GM19099 (cell line): Measurements from ENCODE around the gene RCCD1.

Source experiments
- POLR2A ChIP-seq: IDR thresholded peaks from 3 replicates; pipeline ENCODE4 v1.6.1; 2011; ENCODE audit warnings: low read depth; ENCODE audit not compliant: insufficient read length; ENCODE audit errors: extremely low read depth

Gene RCCD1, protein sequence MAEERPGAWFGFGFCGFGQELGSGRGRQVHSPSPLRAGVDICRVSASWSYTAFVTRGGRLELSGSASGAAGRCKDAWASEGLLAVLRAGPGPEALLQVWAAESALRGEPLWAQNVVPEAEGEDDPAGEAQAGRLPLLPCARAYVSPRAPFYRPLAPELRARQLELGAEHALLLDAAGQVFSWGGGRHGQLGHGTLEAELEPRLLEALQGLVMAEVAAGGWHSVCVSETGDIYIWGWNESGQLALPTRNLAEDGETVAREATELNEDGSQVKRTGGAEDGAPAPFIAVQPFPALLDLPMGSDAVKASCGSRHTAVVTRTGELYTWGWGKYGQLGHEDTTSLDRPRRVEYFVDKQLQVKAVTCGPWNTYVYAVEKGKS

DNA sequence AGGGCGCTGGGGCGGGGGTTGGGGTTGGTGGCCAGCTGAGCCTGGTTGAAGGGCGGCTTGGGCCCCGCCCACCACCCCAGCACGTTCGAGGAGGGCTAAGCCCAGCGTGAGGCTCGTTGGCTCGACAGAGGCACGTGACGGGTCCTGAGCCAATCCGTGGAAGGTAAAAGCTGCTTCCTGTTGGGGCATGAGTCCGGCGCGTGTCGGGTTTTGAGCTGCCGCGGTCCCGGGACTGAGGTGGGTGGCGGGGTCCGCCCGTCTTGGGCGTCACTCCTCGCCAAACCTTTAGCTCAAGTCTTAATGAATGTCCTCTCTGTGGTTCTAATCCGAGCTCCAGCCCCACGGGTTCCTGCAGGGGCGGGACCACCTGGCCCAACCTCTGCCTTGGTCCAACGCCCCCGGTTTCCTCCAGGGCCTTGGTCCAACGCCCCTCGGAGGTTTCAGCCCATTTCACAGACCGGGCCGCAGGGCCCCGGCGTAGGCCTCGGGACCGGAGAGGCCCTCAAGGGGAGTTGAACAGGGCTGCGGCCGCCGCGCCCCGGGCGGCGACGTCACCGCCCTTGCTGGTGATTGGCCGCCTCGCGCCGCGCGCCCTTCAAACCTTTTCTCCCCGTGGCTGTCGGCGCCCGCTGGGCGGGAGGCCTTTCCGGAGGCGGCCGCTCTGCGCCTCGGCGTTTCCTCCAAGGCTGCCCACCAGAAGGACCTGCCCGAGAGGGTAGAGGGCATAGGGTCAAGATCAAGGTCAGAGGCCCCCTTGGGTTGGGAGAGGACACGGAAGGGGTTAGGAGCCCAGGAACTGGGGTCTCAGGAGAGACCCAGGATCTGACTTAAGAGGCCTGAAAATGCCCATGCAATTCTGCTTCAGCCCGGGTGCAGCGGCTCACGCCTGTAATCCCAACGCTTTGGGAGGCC is at the start of gene RCCD1:
TSS of gene RCCD1 (plus strand) at position 173 of the 912 bp plus-strand sequence. CDS start 1,851 bp downstream, outside the sequence.
- peak; percentile 76 for TF ChIP-seq POLR2A

DNA sequence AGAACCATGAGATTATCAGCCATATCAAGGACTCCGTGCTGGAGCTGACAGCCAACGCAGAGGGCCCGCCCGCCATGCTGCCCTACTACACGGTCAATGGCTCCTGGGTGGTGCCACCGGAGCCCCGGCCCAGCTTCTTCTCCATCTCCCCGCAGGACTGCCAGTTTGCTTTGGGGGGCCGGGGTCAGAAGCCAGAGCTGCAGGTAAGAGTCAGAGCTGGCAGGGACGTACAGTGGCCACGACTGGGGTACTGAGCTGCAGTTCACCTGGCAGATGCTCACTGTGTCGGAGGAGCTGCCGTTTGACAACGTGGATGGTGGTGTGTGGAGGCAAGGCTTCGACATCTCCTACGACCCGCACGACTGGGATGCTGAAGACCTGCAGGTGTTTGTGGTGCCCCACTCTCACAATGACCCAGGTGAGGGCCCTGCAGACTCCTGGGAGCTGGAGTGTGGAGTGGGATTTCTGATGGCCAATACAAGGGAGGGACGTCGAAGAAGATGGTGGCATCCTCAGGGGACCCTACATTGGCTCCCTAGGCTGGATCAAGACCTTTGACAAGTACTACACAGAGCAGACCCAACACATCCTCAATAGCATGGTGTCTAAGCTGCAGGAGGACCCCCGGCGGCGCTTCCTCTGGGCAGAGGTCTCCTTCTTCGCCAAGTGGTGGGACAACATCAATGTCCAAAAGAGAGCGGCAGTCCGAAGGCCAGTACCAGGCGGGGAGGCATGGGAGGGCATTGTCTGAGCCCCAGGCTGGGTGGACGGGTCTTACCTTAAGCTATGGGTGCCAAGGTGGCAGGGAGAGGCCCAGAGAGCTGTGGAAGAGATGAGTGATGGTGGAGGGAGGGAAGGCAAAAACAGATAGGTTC is 49.1 kb upstream of the RCCD1 start:
- no peak for TF ChIP-seq POLR2A

DNA sequence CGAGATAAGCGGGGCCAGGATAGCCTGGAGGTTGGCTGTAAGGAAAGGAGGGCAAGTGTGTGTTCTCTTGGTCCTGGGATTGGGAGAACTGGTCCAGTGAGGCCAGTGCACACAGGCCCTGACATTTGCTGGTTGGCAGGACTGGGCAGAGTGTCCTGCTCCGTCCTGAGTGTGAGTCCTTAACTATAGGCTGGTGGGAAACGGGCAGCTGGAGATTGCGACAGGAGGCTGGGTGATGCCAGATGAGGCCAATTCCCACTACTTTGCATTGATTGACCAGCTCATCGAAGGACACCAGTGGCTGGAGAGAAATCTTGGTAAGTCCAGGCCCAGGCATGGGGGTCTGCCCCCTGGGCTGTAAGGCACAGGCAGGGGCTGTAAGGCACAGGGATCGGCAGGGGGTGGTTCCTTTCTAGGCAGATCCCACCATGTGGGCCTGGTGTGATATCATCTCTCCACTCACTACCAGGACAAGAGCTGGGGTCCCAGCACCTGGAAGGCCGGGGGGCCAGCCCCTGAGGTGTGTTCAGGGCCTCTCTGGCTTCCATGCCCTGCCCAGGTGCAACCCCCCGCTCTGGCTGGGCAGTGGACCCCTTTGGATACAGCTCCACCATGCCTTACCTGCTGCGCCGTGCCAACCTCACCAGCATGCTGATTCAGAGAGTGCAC is 48.4 kb upstream of the RCCD1 start:
- TF ChIP-seq POLR2A = no peak

DNA sequence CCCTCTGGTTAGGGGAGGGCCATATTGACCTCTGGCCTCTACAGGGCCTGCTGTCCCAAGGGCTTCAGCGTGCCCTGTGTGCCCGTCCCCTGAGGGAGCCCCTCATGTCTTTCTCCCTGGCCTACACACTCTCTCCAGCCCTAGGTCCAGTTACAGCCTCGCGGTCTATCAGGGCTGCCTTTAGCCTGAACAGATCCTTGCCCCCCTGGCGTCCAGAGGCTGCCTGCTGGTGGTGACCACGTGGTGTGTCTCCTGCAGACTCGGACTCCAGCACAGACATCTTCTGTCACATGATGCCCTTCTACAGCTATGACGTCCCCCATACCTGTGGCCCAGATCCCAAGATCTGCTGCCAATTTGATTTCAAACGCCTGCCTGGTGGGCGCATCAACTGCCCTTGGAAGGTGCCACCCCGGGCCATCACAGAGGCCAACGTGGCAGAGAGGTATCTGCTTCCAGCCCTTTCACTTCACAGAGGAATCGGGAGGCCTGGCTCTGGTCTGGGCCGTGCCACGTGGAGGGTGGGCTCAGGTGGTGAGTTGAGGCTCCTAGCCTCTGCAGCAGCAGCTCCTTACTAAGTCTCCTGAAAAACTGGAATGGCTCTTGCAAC is 47.5 kb upstream of the RCCD1 start:
- TF ChIP-seq POLR2A = no peak

DNA sequence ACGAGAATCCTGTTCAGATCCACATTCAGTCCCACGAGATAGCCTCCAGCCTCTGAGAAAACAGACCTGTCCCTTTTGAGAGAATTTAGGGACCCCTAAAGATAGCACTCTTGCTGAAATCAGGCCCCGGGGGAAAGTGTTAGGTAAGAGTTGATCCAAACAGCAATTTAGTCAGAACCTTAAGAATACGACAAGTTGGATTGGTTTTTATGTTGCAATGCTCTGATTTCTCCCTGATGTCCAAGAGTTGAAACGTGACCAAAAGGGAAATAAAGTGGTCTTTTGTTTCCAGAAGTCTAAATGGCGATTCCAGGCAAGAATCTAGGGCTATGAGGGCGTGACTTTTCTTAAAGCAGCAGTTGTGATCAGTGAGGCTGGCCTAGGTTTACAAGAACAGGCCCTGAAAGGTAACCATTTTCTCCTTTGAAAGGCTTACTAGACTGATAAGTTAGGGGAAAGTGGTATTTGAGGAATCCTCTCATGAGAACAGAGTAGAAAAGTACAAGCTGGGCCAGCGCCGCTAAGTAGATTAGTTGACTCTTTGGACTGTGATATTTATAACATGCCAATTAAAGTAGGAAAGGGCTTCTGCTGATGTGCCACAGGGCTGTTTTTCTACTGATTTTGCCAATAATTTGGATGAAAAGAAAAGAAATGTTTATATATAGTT is 46.7 kb upstream of the RCCD1 start:
- no peak for TF ChIP-seq POLR2A

DNA sequence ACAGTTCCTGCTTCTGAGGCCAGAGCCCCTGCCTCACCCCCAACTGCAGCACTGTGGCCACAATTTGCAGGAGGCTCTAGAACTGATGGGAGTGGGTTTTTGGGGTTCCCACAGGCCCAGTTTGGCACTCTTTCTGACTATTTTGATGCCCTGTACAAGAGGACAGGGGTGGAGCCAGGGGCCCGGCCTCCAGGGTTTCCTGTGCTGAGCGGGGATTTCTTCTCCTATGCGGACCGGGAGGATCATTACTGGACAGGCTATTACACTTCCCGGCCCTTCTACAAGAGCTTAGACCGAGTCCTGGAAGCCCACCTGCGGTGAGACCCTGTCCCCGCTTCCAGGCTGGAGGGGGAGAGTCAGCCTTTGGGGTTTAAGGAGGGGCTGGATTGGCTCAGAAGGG is 44.7 kb upstream of the RCCD1 start:
- no peak for TF ChIP-seq POLR2A

DNA sequence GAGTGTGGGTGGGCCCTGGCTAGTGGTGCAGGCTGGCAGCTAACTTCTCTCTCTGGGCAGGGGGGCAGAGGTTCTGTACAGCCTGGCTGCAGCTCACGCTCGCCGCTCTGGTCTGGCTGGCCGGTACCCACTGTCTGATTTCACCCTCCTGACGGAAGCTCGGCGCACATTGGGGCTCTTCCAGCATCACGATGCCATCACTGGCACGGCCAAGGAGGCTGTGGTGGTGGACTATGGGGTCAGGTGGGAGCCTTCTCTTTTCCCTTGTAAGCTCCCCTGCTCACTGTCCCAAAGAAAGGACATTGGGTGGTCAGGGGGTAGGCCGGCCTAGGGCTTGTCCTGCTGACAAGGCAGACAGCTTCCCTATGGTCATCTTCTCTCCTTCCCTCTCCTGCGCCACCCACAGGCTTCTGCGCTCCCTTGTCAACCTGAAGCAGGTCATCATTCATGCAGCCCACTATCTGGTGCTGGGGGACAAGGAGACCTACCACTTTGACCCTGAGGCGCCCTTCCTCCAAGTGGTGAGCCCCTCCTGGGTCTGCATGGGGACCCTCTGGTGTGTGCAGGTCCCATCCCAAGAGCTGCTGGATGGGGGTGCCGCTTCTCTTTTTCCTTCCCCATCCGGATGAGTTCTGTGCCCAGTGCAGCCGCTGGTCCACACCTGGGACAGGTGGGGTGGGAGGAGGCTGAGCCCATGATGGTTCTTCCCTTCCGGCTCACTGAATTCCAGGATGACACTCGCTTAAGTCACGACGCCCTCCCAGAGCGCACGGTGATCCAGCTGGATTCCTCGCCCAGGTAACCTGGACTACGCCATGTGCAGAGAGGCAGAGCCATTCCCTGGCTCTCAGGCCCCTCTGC is 44.0 kb upstream of the RCCD1 start:
- no peak for TF ChIP-seq POLR2A

DNA sequence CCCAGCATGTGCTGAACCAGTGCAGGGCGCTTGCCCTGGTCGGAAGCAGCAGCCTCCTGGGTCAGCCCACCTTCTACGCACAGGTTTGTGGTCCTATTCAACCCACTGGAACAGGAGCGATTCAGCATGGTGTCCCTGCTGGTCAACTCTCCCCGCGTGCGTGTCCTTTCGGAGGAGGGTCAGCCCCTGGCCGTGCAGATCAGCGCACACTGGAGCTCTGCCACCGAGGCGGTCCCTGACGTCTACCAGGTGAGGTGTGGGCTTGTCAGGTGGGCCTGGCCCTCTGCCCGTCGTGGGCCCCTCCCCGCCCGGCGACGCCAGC is 43.4 kb upstream of the RCCD1 start:
- TF ChIP-seq POLR2A = no peak

DNA sequence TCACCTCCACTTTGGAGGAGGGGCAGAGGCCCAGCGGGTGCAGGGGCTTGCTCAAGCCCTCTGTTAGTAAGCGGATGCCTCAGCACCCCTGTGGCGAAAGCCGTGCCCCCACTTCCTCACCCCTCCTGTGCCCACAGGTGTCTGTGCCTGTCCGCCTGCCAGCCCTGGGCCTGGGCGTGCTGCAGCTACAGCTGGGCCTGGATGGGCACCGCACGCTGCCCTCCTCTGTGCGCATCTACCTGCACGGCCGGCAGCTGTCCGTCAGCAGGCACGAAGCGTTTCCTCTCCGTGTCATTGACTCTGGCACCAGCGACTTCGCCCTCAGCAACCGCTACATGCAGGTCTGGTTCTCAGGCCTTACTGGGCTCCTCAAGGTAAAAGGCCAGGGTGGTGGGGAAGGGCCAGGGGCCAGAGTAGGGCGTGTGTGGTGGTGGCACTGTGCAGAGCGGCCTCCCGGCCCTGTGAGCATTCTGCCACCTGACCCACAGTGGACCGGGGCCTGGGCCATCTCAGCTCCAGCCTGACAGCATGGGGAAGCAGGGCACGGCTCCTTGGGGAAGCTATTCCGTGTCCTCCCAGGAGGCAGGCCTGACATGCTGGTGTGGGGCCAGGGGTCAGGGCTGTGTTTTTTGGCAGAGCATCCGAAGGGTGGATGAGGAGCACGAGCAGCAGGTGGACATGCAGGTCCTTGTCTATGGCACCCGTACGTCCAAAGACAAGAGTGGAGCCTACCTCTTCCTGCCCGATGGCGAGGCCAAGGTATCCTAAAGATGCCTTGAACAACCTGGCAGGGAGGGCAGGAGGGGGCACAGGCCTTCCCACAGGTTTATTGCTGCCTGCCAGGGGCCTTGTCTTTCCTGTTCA is 42.5 kb upstream of the RCCD1 start:
- no peak for TF ChIP-seq POLR2A

DNA sequence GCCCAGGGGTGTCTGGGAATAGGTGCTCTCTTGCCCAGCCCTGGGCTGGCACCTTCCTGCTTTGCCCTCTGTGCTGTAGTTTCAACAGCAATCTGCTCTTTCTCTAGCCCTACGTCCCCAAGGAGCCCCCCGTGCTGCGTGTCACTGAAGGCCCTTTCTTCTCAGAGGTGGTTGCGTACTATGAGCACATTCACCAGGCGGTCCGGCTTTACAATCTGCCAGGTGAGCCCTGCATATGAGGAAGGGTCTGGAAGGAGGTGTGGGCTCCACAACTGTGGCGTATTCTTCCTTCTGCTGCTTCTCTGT is 42.0 kb upstream of the RCCD1 start:
- TF ChIP-seq POLR2A = no peak

DNA sequence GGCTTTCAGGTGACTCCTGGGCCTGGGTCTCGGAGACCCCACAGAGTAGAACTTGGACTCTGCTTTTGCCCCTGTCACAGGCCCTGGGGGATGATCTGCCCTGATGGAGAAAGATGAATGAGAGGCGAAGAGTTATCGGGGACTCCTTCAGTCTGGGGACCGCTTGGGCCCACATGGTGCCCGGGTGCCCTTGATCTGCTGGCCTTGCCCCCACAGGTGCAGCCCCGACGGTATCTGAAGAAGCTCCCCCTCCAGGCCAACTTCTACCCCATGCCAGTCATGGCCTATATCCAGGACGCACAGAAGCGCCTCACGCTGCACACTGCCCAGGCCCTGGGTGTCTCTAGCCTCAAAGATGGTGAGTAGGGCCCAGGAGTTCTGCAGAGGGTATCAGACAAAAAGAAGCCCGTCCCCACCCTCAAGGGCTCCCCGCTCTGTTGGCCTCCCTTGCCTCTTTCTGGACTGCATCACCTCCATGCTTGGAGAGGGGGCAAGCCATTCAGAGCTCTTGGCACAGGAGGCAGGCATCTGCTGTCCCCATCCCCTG is 41.2 kb upstream of the RCCD1 start:
- TF ChIP-seq POLR2A = no peak
